Mesenchymal stem cell (in vitro differentiated cells and primary cell): ENCODE measurements around the gene SCYL2.
"Not testable (repeated sequence)": the region's sequence is repeated elsewhere in the genome, so short reads cannot be mapped to it uniquely, and the experiment has no call there.

ENCODE experiments used
- DNase-seq: peaks from one replicate; pipeline ENCODE4 v3.0.0-alpha.2; 2013
- H2AFZ ChIP-seq: one replicate; pipeline ENCODE4 v1.6.1; 2013; ENCODE audit warnings: low read depth, mild to moderate bottlenecking, control low read depth, inconsistent platforms, low read length, moderate library complexity
- H2AK5ac ChIP-seq: 2 replicates; pipeline ENCODE4 v1.6.1; 2013; ENCODE audit warnings: low read length, moderate library complexity, mild to moderate bottlenecking, inconsistent platforms; ENCODE audit not compliant: severe bottlenecking
- H2BK120ac ChIP-seq: one replicate; pipeline ENCODE4 v1.6.1; 2013; ENCODE audit warnings: low read depth, mild to moderate bottlenecking, inconsistent platforms, low read length, moderate library complexity
- H2BK12ac ChIP-seq, 2 experiments: one replicate each; pipeline ENCODE4 v1.6.1; 2013; ENCODE audit warnings: inconsistent platforms in 2 of 2, low read length in 2 of 2, mild to moderate bottlenecking in 2 of 2, moderate library complexity in 2 of 2, control low read depth in 1 of 2
- H2BK15ac ChIP-seq: one replicate; pipeline ENCODE4 v1.6.1; 2013; ENCODE audit warnings: mild to moderate bottlenecking, low read depth, inconsistent platforms; ENCODE audit not compliant: poor library complexity, severe bottlenecking
- H2BK5ac ChIP-seq: 2 replicates; pipeline ENCODE4 v1.6.1; 2013; ENCODE audit warnings: low read depth, mild to moderate bottlenecking, low read length, control low read depth, inconsistent platforms; ENCODE audit not compliant: poor library complexity, severe bottlenecking
- H3K14ac ChIP-seq, 2 experiments: one replicate each; pipeline ENCODE4 v1.6.1; 2013; ENCODE audit warnings: inconsistent platforms in 2 of 2, low read length in 2 of 2, control low read depth in 1 of 2, mild to moderate bottlenecking in 1 of 2, moderate library complexity in 1 of 2
- H3K18ac ChIP-seq, 2 experiments: one replicate each; pipeline ENCODE4 v1.6.1; 2013; ENCODE audit warnings: inconsistent platforms in 2 of 2, low read length in 2 of 2, control low read depth in 1 of 2, low read depth in 1 of 2, mild to moderate bottlenecking in 1 of 2
- H3K23ac ChIP-seq, 2 experiments: one replicate each; pipeline ENCODE4 v1.6.1; 2013; ENCODE audit warnings: inconsistent platforms in 2 of 2, low read length in 2 of 2, mild to moderate bottlenecking in 2 of 2, moderate library complexity in 2 of 2, control low read depth in 1 of 2
- H3K27ac ChIP-seq: 2 replicates; pipeline ENCODE4 v1.5.1; 2013; ENCODE audit warnings: mild to moderate bottlenecking, moderate library complexity, low read length, control low read depth, inconsistent platforms; ENCODE audit not compliant: poor library complexity, severe bottlenecking
- H3K27me3 ChIP-seq, 2 experiments: 2 replicates each; pipeline versions ENCODE4 v1.6.1 to v1.7.0; 2013; ENCODE audit warnings: low read length in 2 of 2, mild to moderate bottlenecking in 2 of 2, moderate library complexity in 2 of 2, control low read depth in 1 of 2, inconsistent platforms in 1 of 2; ENCODE audit not compliant: control insufficient read depth in 1 of 2, insufficient read depth in 1 of 2
- H3K36me3 ChIP-seq, 2 experiments: 2 replicates each; pipeline versions ENCODE4 v1.6.1 to v1.7.0; 2013; ENCODE audit warnings: low read length in 2 of 2, control low read depth in 1 of 2, inconsistent platforms in 1 of 2, low read depth in 1 of 2, mild to moderate bottlenecking in 1 of 2; ENCODE audit not compliant: insufficient read depth in 2 of 2, control insufficient read depth in 1 of 2
- H3K4ac ChIP-seq, 2 experiments: one replicate each; pipeline ENCODE4 v1.6.1; 2013; ENCODE audit warnings: inconsistent platforms in 2 of 2, low read length in 2 of 2, mild to moderate bottlenecking in 2 of 2, moderate library complexity in 2 of 2, control low read depth in 1 of 2, low read depth in 1 of 2
- H3K4me1 ChIP-seq: 2 replicates; pipeline ENCODE4 v1.6.1; 2013; ENCODE audit warnings: low read depth, low read length, control low read depth; ENCODE audit not compliant: control insufficient read depth, insufficient read depth
- H3K4me2 ChIP-seq: 2 replicates; pipeline ENCODE4 v1.6.1; 2013; ENCODE audit warnings: low read length, mild to moderate bottlenecking, inconsistent platforms; ENCODE audit not compliant: poor library complexity, severe bottlenecking
- H3K4me3 ChIP-seq, 2 experiments: 2 replicates each; pipeline versions ENCODE4 v1.5.1 to v1.7.0; 2013; ENCODE audit warnings: low read length in 2 of 2, mild to moderate bottlenecking in 2 of 2, control low read depth in 1 of 2, low read depth in 1 of 2; ENCODE audit not compliant: insufficient read depth in 1 of 2
- H3K79me1 ChIP-seq: replicated peaks from 2 replicates; pipeline ENCODE4 v1.6.1; 2013; ENCODE audit warnings: mild to moderate bottlenecking, control low read depth, low read length, inconsistent platforms; ENCODE audit not compliant: poor library complexity, severe bottlenecking
- H3K9ac ChIP-seq: 2 replicates; pipeline ENCODE4 v1.7.0; 2013; ENCODE audit warnings: mild to moderate bottlenecking, low read length, moderate library complexity
- H3K9me3 ChIP-seq: 2 replicates; pipeline ENCODE4 v1.7.0; 2013; ENCODE audit warnings: mild to moderate bottlenecking, low read length; ENCODE audit not compliant: control insufficient read depth
- H4K8ac ChIP-seq: one replicate; pipeline ENCODE4 v1.6.1; 2013; ENCODE audit warnings: inconsistent platforms, mild to moderate bottlenecking, low read length, moderate library complexity
- H4K91ac ChIP-seq: one replicate; pipeline ENCODE4 v1.6.1; 2013; ENCODE audit warnings: mild to moderate bottlenecking, low read length, inconsistent platforms
- WGBS: methylation state at CpG from one replicate; pipeline ENCODE4 v1.1.7; 2013; ENCODE audit warnings: mixed read lengths; 5-methylcytosine and 5-hydroxymethylcytosine counted together

SCYL2 gene

GRCh38 chr12:100258127-100258526 lies 8.8 kb upstream of the SCYL2 start:
- no CpG with 5 or more reads among the region's 1 CpG for WGBS
- Histone ChIP-seq H3K4ac (no peak overlapping the region), H2AFZ (no peak overlapping the region), H3K9ac (no peak overlapping the region), H3K4me3 (no peak overlapping the region), H3K23ac (no peak overlapping the region), H3K4me2 (no peak overlapping the region), H4K8ac (no peak overlapping the region), H2BK12ac (no peak overlapping the region), H3K27me3 (no peaks in the 10 kb centered on the region), H3K36me3 (no peaks in the 10 kb centered on the region), H3K18ac (no peak overlapping the region), H3K4me1 (no peaks in the 10 kb centered on the region), H3K14ac (no peak overlapping the region), H2BK15ac (no peak overlapping the region), H4K91ac (no peak overlapping the region), H2BK120ac (no peak overlapping the region), H3K27ac (no peak overlapping the region), H3K79me1 (no peaks in the 10 kb centered on the region), H2BK5ac (no peak overlapping the region), H2AK5ac (no peak overlapping the region), H3K9me3 (no peaks in the 10 kb centered on the region)
- no peak for DNase-seq

- no peak overlapping the region for H2AK5ac ChIP-seq
- H2BK5ac ChIP-seq: no peak overlapping the region
- WGBS: 100% methylated on average over 4 of the region's 5 CpGs
- H2BK120ac ChIP-seq: no peak overlapping the region
- H3K9ac ChIP-seq: no peak overlapping the region
- H3K27me3 ChIP-seq: no peaks in the 10 kb centered on the region
- peaks cover 1% of the 10 kb centered on the region for H3K4me1 ChIP-seq
- no peak for DNase-seq
- H3K18ac ChIP-seq: no peak overlapping the region
- H3K27ac ChIP-seq: no peak overlapping the region
- H3K14ac ChIP-seq: no peak overlapping the region
- H4K8ac ChIP-seq: no peak overlapping the region
- H3K4ac ChIP-seq: no peak overlapping the region
- H3K23ac ChIP-seq: no peak overlapping the region
- no peak overlapping the region for H2BK15ac ChIP-seq
- no peaks in the 10 kb centered on the region for H3K79me1 ChIP-seq
- H3K9me3 ChIP-seq: no peaks in the 10 kb centered on the region
- no peak overlapping the region for H3K4me2 ChIP-seq
- H2BK12ac ChIP-seq: no peak overlapping the region
- H4K91ac ChIP-seq: no peak overlapping the region
- H3K36me3 ChIP-seq: no peaks in the 10 kb centered on the region
- no peak overlapping the region for H3K4me3 ChIP-seq
- H2AFZ ChIP-seq: no peak overlapping the region
Observed at GRCh38 chr12:100263131-100263530, 3.8 kb upstream of the SCYL2 start.

DNA sequence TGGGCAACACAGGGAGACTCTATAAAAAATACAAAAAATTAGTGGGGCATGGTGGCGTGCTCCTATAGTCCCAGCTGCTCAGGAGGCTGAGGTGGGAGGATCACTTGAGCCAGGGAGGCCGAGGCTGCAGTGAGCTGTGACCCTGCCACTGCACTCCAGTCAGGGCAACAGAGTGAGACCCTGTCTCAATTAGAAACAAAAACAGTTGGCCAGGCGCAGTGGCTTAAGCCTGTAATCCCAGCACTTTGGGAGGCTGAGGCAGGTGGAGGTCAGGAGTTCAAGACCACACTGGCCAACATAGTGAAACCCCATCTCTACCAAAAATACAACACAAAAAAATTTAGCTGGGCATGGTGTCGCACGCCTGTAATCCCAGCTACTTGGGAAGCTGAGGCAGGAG lies 1.9 kb upstream of the SCYL2 start:
- not testable (repeated sequence) for H3K79me1 ChIP-seq, H4K91ac ChIP-seq, H3K4me3 ChIP-seq, H2AFZ ChIP-seq, DNase-seq, H2BK120ac ChIP-seq, H2BK5ac ChIP-seq, H3K4ac ChIP-seq, H3K9me3 ChIP-seq, H2BK12ac ChIP-seq, H3K4me2 ChIP-seq, H3K9ac ChIP-seq, H3K18ac ChIP-seq, H3K27me3 ChIP-seq, H3K14ac ChIP-seq, H3K27ac ChIP-seq, H3K4me1 ChIP-seq, H2BK15ac ChIP-seq, H3K36me3 ChIP-seq, H4K8ac ChIP-seq, H3K23ac ChIP-seq, H2AK5ac ChIP-seq
- 98% methylated on average over 5 of the region's 5 CpGs for WGBS

- DNase-seq: no peak
- Histone ChIP-seq H2BK15ac (no peak overlapping the region), H2BK5ac (no peak overlapping the region), H4K91ac (no peak overlapping the region), H2AK5ac (no peak overlapping the region), H2AFZ (peak overlapping the region; percentile 70), H4K8ac (peak overlapping the region; percentile 78), H3K27me3 (no peaks in the 10 kb centered on the region), H2BK12ac (no peak overlapping the region), H3K23ac (no peak overlapping the region), H3K79me1 (no peaks in the 10 kb centered on the region), H3K4me1 (peaks cover 3% of the 10 kb centered on the region), H3K27ac (no peak overlapping the region), H3K14ac (no peak overlapping the region), H3K4me3 (peak overlapping the region in 1 of 2 experiments; percentile 95), H2BK120ac (no peak overlapping the region), H3K9ac (peak overlapping the region; percentile 72), H3K4me2 (peak overlapping the region; percentile 64), H3K9me3 (no peaks in the 10 kb centered on the region), H3K36me3 (no peaks in the 10 kb centered on the region), H3K4ac (no peak overlapping the region), H3K18ac (peak overlapping the region in 1 of 2 experiments; percentile 60)
- WGBS: 93% methylated on average over 7 of the region's 11 CpGs
Observed at GRCh38 chr12:100265732-100266584, 1.0 kb upstream of the SCYL2 start.
